Naive thymus-derived CD4-positive, alpha-beta T cell (primary cell): ENCODE measurements around the gene HOXA6. TPM values are rescaled to one million over a fixed set of nuclear protein-coding genes. Genes with fewer than 3 reads are reported as not detected.

ENCODE experiments used
- ATAC-seq: fragments of 150-1000 bp; cut with Tn5 transposase; 2 replicates; pipeline ENCODE4 v1.10.0; 2021; ENCODE audit warnings: mild to moderate bottlenecking, moderate library complexity
- CTCF ChIA-PET: fragments of 350-600 bp; sonication (Branson Sonifier 250); formaldehyde crosslinking; loops from one replicate; lab custom pipeline; 2021; ENCODE audit warnings: antibody characterized with exemption; lab: Charles Lee
- POLR2A ChIA-PET: fragments of 350-600 bp; sonication (Branson Sonifier 250); formaldehyde crosslinking; loops from one replicate; lab custom pipeline; 2021; ENCODE audit warnings: antibody characterized with exemption, inconsistent platforms; lab: Charles Lee
- DNase-seq, 9 donors: peaks; one replicate each; pipeline versions ENCODE4 v3.0.0 to v3.0.0-alpha.2; 2020 to 2022; ENCODE audit warnings: mixed read lengths in 1 of 9
- H3K27ac ChIP-seq: one replicate; pipeline ENCODE4 v1.7.0; 2013; ENCODE audit warnings: mild to moderate bottlenecking, low read depth, low read length, moderate library complexity
- H3K27me3 ChIP-seq, 2 donors: one replicate each; pipeline ENCODE4 v1.7.0; 2013; ENCODE audit warnings: low read length in 2 of 2, mild to moderate bottlenecking in 2 of 2, moderate library complexity in 2 of 2; ENCODE audit not compliant: control insufficient read depth in 2 of 2, insufficient read depth in 2 of 2
- H3K36me3 ChIP-seq, 3 experiments: 1 replicate in 2 of 3; 2 replicates in 1 of 3; pipeline ENCODE4 v1.7.0; 2013; ENCODE audit warnings: low read length in 3 of 3, mild to moderate bottlenecking in 3 of 3, moderate library complexity in 1 of 3; ENCODE audit not compliant: insufficient read depth in 3 of 3, control insufficient read depth in 2 of 3
- H3K4me1 ChIP-seq, 2 donors: one replicate each; pipeline ENCODE4 v1.7.0; 2013; ENCODE audit warnings: low read length in 2 of 2, mild to moderate bottlenecking in 2 of 2, moderate library complexity in 1 of 2; ENCODE audit not compliant: control insufficient read depth in 2 of 2, insufficient read depth in 2 of 2
- H3K4me3 ChIP-seq: 2 replicates; pipeline ENCODE4 v1.7.0; 2013; ENCODE audit warnings: mild to moderate bottlenecking, low read length
- H3K9me3 ChIP-seq, 3 experiments: 1 replicate in 2 of 3; 2 replicates in 1 of 3; pipeline ENCODE4 v1.7.0; 2013; ENCODE audit warnings: low read length in 3 of 3; ENCODE audit not compliant: control insufficient read depth in 2 of 3
- H3K27ac Mint-ChIP-seq, 9 donors: one replicate each; pipeline ENCODE4 v1.8.0; 2020 to 2022; ENCODE audit warnings: mixed read lengths in 9 of 9, mild to moderate bottlenecking in 8 of 9, moderate library complexity in 5 of 9, inconsistent platforms in 2 of 9
- H3K27me3 Mint-ChIP-seq, 5 donors: one replicate each; pipeline ENCODE4 v1.8.0; 2021 to 2022; ENCODE audit warnings: mixed read lengths in 5 of 5, mild to moderate bottlenecking in 1 of 5
- H3K36me3 Mint-ChIP-seq, 5 donors: one replicate each; pipeline ENCODE4 v1.8.0; 2020 to 2022; ENCODE audit warnings: mixed read lengths in 5 of 5, mild to moderate bottlenecking in 3 of 5, inconsistent platforms in 1 of 5
- H3K4me1 Mint-ChIP-seq, 7 donors: one replicate each; pipeline ENCODE4 v1.8.0; 2020 to 2022; ENCODE audit warnings: mixed read lengths in 7 of 7, mild to moderate bottlenecking in 3 of 7, inconsistent platforms in 1 of 7
- H3K4me3 Mint-ChIP-seq, 10 donors: one replicate each; pipeline ENCODE4 v1.8.0; 2020 to 2022; ENCODE audit warnings: mild to moderate bottlenecking in 10 of 10, mixed read lengths in 10 of 10, moderate library complexity in 6 of 10, inconsistent platforms in 2 of 10
- H3K9me3 Mint-ChIP-seq, 11 donors: one replicate each; pipeline ENCODE4 v1.8.0; 2020 to 2022; ENCODE audit warnings: mixed read lengths in 11 of 11, mild to moderate bottlenecking in 4 of 11, inconsistent platforms in 1 of 11, moderate library complexity in 1 of 11
- intact Hi-C, 2 donors: fragments of 100-400 bp; cut with micrococcal nuclease; formaldehyde crosslinking; loops; one replicate each; pipeline ENCODE4 v1.15.1; 2023
- polyA plus RNA-seq, 2 donors: library from polyadenylated mRNA; unstranded; fragments of 300-500 nt; fragmentation: Illumina TruSeq; gene quantifications; one replicate each; pipeline ENCODE4 v1.2.3, GENCODE V29; 2021
- total RNA-seq, 6 experiments: library from RNA in 5 of 6; stranded (reverse) in 5 of 6; gene quantifications; 1 replicate in 5 of 6; 2 replicates in 1 of 6; pipeline ENCODE4 v1.2.3 and lab custom pipeline; 2021 to 2026

The HOXA6 gene
- total and polyA plus RNA-seq, 7 experiments from 2014 or later: 0.32 to 0.49 TPM; not detected in 5

DNA sequence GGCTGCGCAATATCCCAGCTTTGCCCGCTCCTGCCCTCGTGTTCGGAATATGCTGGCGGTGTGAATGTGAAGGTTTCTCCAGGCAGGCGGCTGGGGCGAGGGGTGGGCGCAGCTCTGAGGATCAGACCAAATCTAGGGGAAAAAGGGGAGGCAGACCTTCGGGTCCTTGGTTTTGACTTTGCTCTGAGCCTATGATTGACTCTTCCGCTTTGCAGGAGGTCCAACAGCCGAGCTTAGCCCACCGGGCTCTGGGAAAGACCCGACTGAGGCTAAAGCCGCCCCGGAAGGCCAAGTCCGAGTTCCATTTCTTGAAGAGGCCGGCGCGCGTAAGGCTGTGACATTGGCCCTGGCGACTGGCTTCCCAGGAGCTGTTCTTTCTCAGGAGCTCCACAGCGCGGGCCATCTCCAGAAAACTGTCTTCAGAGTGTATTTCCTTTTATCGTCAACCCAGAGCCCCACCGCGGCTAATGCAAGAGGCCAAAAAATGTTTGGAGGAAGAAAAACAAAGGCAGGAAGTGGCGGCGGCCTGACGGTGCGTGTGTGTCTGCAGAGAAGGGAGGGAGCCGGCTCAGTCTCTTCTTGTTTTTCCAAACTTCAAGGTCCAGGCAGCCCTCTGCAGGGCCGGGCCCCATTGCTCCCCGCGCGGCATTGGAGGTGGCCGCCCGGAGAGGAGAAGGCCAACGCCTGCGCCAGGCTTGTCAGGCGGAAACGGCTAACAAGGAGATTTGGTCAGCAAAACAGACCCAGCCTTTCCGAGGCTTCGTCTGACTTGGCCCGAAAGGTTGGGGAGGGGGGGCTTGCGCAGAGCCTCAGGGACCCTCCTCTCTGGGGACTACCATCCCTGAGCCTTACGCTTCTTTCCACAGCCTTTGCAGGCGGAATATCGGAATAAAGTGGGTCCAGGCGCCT, 41.1 kb upstream of the HOXA6 start:
- peaks cover 0 to 4% (median 0%) of the 10 kb centered on the region in 5 donors for H3K36me3 Mint-ChIP-seq
- DNase-seq: peak in 7 of 9 donors; percentile 19 to 66 (median 61)
- POLR2A ChIA-PET: interaction anchor here (0.9 to 1.0 kb wide), 3 partner anchors 20 to 585 kb away, joined by 3 read pairs; partner anchors contain the start of gene HOXA7
- peak overlapping the region; percentile 61 to 92 (median 81) for H3K4me3 Mint-ChIP-seq
- ATAC-seq: peak; percentile 45
- CTCF ChIA-PET: interaction anchor here (0.6 to 1.6 kb wide), 4 partner anchors 9 to 825 kb away, joined by 3 to 8 read pairs (median 3); no protein-coding TSS in a partner anchor
- H3K27me3 Mint-ChIP-seq: peaks cover 83 to 94% (median 88%) of the 10 kb centered on the region in 5 donors
- intact Hi-C loops: loop anchor here (2.0 to 5.0 kb wide), 4 partner anchors 16 to 1326 kb away; partner anchors contain the start of genes HOXA3 (in 2 of the 2) and HIBADH (in 1 of the 2)
- Histone ChIP-seq H3K4me3 (peak overlapping the region; percentile 43), H3K4me1 (peaks cover 42 to 63% of the 10 kb centered on the region in 2 donors), H3K27me3 (peaks cover 41 to 79% of the 10 kb centered on the region in 2 donors), H3K9me3 (no peaks in the 10 kb centered on the region), H3K36me3 (no peaks in the 10 kb centered on the region), H3K27ac (no peak overlapping the region)
- H3K4me1 Mint-ChIP-seq: peaks cover 28 to 82% (median 57%) of the 10 kb centered on the region in 7 donors
- peak overlapping the region; percentile 19 to 88 (median 68) for H3K27ac Mint-ChIP-seq
- peaks cover 0 to 15% (median 0%) of the 10 kb centered on the region in 11 donors for H3K9me3 Mint-ChIP-seq

DNA sequence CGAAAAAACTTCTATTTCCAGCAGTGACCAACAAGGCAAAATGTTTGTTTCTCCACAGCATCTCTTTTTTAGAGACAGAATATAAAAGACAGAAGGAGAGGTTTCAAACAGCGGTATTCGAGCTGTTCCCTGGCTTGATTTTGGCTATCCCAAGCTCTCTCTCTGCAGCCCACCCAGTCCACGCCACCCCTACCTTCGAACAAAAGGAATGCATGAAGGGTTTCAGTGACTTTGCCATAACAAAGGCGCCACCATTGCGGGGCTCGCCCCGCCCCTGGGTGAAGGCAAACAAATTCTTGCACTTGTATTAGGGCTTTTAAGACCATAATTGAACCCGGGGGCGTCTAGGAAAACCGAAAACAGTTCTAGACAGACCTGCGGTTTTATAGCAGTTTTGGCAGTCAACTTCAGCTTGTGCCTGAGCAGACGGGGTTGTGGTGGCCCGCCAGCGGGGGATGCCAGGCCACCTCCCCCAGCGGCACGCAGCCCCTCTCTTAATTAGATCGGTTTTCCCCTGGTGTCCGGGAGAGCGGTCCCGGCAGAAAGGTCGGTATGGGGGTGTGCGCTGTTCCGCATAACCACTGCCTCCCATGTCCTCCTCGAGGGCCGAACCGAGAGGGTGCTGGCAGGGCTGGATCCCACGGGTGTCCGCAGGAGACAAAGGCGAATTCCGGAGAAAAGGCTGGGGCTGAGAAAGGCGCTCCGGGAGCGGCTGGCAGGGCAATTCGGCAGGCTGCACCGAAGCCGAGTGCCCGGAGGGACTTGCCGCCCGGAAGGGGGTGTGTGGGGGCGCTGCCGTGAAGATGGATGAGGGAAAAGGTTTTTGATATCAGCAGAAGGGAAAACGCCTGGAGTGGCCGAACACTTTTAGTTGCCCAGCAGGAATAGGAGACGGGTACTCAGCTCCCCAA, 40.2 kb upstream of the HOXA6 start:
- H3K36me3 ChIP-seq: no peaks in the 10 kb centered on the region
- Mint-ChIP-seq H3K36me3 (peaks cover 0 to 4% (median 0%) of the 10 kb centered on the region in 5 donors), H3K27ac (peak overlapping the region in 5 of 9 donors; percentile 25 to 76 (median 54)), H3K9me3 (peaks cover 0 to 15% (median 0%) of the 10 kb centered on the region in 11 donors), H3K27me3 (peaks cover 83 to 96% (median 90%) of the 10 kb centered on the region in 5 donors), H3K4me1 (peaks cover 27 to 75% (median 52%) of the 10 kb centered on the region in 7 donors), H3K4me3 (peak overlapping the region; percentile 51 to 92 (median 81))
- ChIA-PET CTCF (interaction anchor here (0.6 to 1.7 kb wide), 5 partner anchors 9 to 826 kb away, joined by 3 to 8 read pairs (median 3); no protein-coding TSS in a partner anchor), POLR2A (interaction anchor here (0.9 to 1.9 kb wide), 4 partner anchors 19 to 586 kb away, joined by 3 to 4 read pairs (median 3); partner anchors contain the start of gene HOXA7)
- H3K27me3 ChIP-seq: peaks cover 42 to 79% of the 10 kb centered on the region in 2 donors
- no peak overlapping the region for H3K27ac ChIP-seq
- intact Hi-C loops: loop anchor here (2.0 to 5.0 kb wide), 4 partner anchors 15 to 1325 kb away; partner anchors contain the start of genes HOXA3 (in 2 of the 2) and HIBADH (in 1 of the 2)
- ATAC-seq (no peak), DNase-seq (peak in 2 of 9 donors; percentile 11 to 19)
- peaks cover 40 to 59% of the 10 kb centered on the region in 2 donors for H3K4me1 ChIP-seq
- H3K4me3 ChIP-seq: peak overlapping the region; percentile 43
- no peaks in the 10 kb centered on the region for H3K9me3 ChIP-seq

DNA sequence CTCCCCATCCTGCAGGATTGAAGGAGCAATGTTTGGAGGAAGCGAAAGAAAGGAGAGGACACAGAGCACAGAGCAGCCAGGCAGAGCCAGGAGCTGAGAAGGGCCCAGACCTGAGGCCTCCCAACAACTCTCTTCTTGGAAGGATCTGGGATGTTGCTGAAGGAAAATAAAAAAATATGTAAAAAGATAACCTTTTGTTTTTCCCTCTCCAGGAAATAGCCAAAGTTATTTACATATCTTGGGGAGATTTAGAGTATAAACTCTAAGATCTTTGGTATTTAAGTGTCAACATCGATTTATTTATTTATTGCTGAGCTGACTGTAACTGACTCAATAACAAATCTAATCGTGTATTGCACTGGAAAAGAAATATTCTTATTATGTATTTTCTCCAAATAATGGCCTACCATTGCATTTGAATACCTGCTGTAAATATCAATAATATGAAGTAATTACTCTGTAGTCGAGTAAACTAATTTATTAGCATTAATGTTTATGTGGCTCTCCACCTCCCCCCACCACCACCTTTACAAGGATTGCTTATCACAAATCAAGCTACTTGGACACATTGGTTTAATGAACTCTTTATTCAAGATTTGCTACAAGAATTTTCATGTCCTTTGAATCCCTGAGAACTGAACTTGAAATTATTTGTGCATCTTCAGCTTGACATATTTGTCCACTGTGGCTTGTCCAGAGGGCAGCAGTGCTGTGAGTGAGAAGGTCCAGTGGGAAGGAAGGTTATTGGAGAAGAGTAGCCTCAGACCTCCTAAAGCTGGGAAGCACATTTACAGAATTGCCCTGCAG, 39.3 kb upstream of the HOXA6 start:
- Histone ChIP-seq H3K4me3 (no peak overlapping the region), H3K9me3 (no peaks in the 10 kb centered on the region), H3K27ac (no peak overlapping the region), H3K27me3 (peaks cover 45 to 85% of the 10 kb centered on the region in 2 donors), H3K36me3 (no peaks in the 10 kb centered on the region), H3K4me1 (peaks cover 40 to 54% of the 10 kb centered on the region in 2 donors)
- Mint-ChIP-seq H3K36me3 (peaks cover 0 to 4% (median 0%) of the 10 kb centered on the region in 5 donors), H3K27ac (peak overlapping the region in 3 of 9 donors; percentile 68 to 83 (median 73)), H3K9me3 (peaks cover 0 to 15% (median 0%) of the 10 kb centered on the region in 11 donors), H3K27me3 (peaks cover 84 to 97% (median 88%) of the 10 kb centered on the region in 5 donors), H3K4me3 (peak overlapping the region in 7 of 10 donors; percentile 25 to 92 (median 80)), H3K4me1 (peaks cover 27 to 67% (median 52%) of the 10 kb centered on the region in 7 donors)
- intact Hi-C loops: loop anchor here (5.0 kb wide), 3 partner anchors 35 to 1325 kb away; partner anchors contain the start of genes HOXA3 (in 2 of the 2) and HIBADH (in 1 of the 2)
- ATAC-seq (no peak), DNase-seq (peak in 1 of 9 donors; percentile 3)
- ChIA-PET POLR2A (interaction anchor here (1.0 to 1.9 kb wide), 3 partner anchors 18 to 26 kb away, joined by 3 to 4 read pairs (median 4); no protein-coding TSS in a partner anchor), CTCF (interaction anchor here (0.7 to 1.7 kb wide), 6 partner anchors 10 to 1094 kb away, joined by 3 to 8 read pairs (median 3); no protein-coding TSS in a partner anchor)

DNA sequence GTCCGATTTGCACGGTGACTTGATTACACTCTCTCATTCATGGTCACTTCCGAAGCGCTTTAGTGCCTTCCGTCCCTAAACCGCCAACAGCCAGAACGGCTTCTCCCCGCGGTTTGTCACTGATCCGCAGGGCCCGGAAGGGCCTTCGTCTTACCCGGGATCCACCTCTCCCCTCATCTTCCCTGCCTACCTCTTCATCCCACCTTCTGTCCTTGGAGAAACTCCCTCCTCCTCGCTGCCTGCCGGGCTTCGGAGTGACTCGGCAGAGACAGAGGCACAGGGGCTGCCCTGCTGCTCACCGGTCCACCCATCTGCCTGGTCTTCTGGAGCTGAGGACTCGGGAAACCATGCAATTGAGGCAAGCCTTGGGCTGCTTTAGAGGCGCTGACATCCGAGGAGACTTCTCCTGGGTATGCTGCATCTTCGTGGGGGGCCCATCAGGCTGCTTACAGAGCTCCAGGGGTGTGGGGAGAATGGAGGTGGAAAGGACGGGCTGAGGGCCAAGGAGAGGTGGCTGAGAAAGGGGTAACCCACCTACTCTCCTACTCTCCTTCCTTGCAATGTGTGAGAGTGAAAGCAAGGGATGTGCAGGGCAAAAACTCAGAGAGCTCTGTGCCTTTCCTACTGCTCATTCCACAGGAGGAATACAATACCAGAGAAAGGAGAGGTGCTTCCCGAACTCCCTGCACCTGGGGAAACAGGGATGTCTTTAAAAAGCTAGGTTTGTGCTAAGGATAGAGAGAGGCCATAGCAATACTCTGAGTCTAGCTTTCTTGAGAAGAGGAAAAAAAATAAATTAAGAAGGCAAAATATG, 38.5 kb upstream of the HOXA6 start:
- H3K27me3 ChIP-seq: peaks cover 45 to 82% of the 10 kb centered on the region in 2 donors
- Mint-ChIP-seq H3K9me3 (peaks cover 0 to 15% (median 0%) of the 10 kb centered on the region in 11 donors), H3K4me3 (peak overlapping the region; percentile 64 to 87 (median 79)), H3K27ac (peak overlapping the region; percentile 22 to 85 (median 71)), H3K4me1 (peaks cover 27 to 67% (median 51%) of the 10 kb centered on the region in 7 donors), H3K36me3 (peaks cover 0 to 4% (median 0%) of the 10 kb centered on the region in 5 donors), H3K27me3 (peaks cover 84 to 97% (median 85%) of the 10 kb centered on the region in 5 donors)
- ChIA-PET POLR2A (interaction anchor here (1.0 to 1.9 kb wide), 3 partner anchors 17 to 25 kb away, joined by 3 to 4 read pairs (median 4); no protein-coding TSS in a partner anchor), CTCF (interaction anchor here (0.9 to 1.7 kb wide), 3 partner anchors 9 to 1093 kb away, joined by 3 to 8 read pairs (median 3); no protein-coding TSS in a partner anchor)
- intact Hi-C loops: loop anchor here (2.0 to 5.0 kb wide), 6 partner anchors 15 to 1324 kb away; partner anchors contain the start of genes HOXA3 (in 2 of the 2), HIBADH (in 1 of the 2) and HOXA13 (in 1 of the 2)
- H3K4me3 ChIP-seq: no peak overlapping the region
- H3K36me3 ChIP-seq: no peaks in the 10 kb centered on the region
- peak in 1 of 9 donors; percentile 11 for DNase-seq
- no peak overlapping the region for H3K27ac ChIP-seq
- H3K4me1 ChIP-seq: peaks cover 40 to 50% of the 10 kb centered on the region in 2 donors
- no peak for ATAC-seq
- H3K9me3 ChIP-seq: no peaks in the 10 kb centered on the region
